Right ventricle myocardium superior (tissue), 1 donor: Measurements from ENCODE around the gene PAPOLB. TPM values are rescaled to one million over a fixed set of nuclear protein-coding genes. Genes with fewer than 3 reads are reported as not detected.

Experiments used
- ATAC-seq: fragments of 200-7000 bp; cut with Tn5 transposase; one replicate; pipeline ENCODE4 v1.9.1; 2020; ENCODE audit warnings: mild to moderate bottlenecking; ENCODE audit not compliant: poor library complexity
- DNase-seq: peaks from one replicate; pipeline ENCODE4 v3.0.0-alpha.2; 2020
- intact Hi-C: fragments of 100-400 bp; cut with DNase I; formaldehyde crosslinking; loops from one replicate; pipeline ENCODE4 v1.11.2; 2022
- total RNA-seq: library from RNA; stranded (reverse); fragmentation: NEBNext Ultra II Directional; extraction: Animal tissue kit (Norgen Biotek cat#: 25700); gene quantifications from one replicate; pipeline ENCODE4 v1.2.1, GENCODE V29; 2021
- donor health status: DM: no; HTN: yes; CAD: no; lungs with severe emphysema.

PAPOLB gene
- total RNA-seq, 1 donor from 2014 or later: 0.05 TPM

GRCh38 chr7:4833691-4834600 lies 27.9 kb downstream of the PAPOLB start:
- ATAC-seq: no peak
- intact Hi-C loops: loop anchor here (10.0 kb wide), 1 partner anchor 881 kb away; no protein-coding TSS in a partner anchor
- peak; percentile 30 for DNase-seq

- ATAC-seq (no peak), DNase-seq (peak; percentile 33)
- intact Hi-C loops: loop anchor here (10.0 kb wide), 1 partner anchor 882 kb away; no protein-coding TSS in a partner anchor
Observed at GRCh38 chr7:4833176-4833575, 28.7 kb downstream of the PAPOLB start.

GRCh38 chr7:4832711-4833110 lies 29.1 kb downstream of the PAPOLB start:
- DNase-seq (peak; percentile 17), ATAC-seq (no peak)
- intact Hi-C loops: loop anchor here (10.0 kb wide), 1 partner anchor 882 kb away; no protein-coding TSS in a partner anchor

- DNase-seq: peak; percentile 27
Observed at GRCh38 chr7:4831723-4832495, 29.9 kb downstream of the PAPOLB start.

GRCh38 chr7:4830176-4830575 lies 31.7 kb downstream of the PAPOLB start:
- intact Hi-C loops: loop anchor here (10.0 kb wide), 1 partner anchor 885 kb away; no protein-coding TSS in a partner anchor
- ATAC-seq: peak; percentile 84
- peak; percentile 77 for DNase-seq

More at GRCh38 chr7:4831723-4832495, 29.9 kb downstream of the PAPOLB start:
- ATAC-seq: no peak
- intact Hi-C loops: loop anchor here (10.0 kb wide), 1 partner anchor 883 kb away; no protein-coding TSS in a partner anchor

GRCh38 chr7:4828720-4829383 lies 33.0 kb downstream of the PAPOLB start:
- intact Hi-C loops: no loop called here
- ATAC-seq: peak; percentile 26
- DNase-seq: peak; percentile 40

GRCh38 chr7:4825081-4825480 lies 36.7 kb downstream of the PAPOLB start:
- intact Hi-C loops: no loop called here
- DNase-seq (peak; percentile 31), ATAC-seq (no peak)

GRCh38 chr7:4824120-4824775 lies 37.6 kb downstream of the PAPOLB start:
- DNase-seq (no peak), ATAC-seq (no peak)
- intact Hi-C loops: no loop called here

GRCh38 chr7:4823441-4824119 lies 38.2 kb downstream of the PAPOLB start:
- no peak for DNase-seq
- intact Hi-C loops: no loop called here
- no peak for ATAC-seq

- intact Hi-C loops: no loop called here
- no peak for ATAC-seq
- no peak for DNase-seq
Observed at GRCh38 chr7:4822677-4823076, 39.2 kb downstream of the PAPOLB start.

- no peak for ATAC-seq
- intact Hi-C loops: no loop called here
- DNase-seq: no peak
Observed at GRCh38 chr7:4820967-4821471, 40.8 kb downstream of the PAPOLB start.

- intact Hi-C loops: no loop called here
- DNase-seq (no peak), ATAC-seq (peak; percentile 50)
Observed at GRCh38 chr7:4820405-4820966, 41.3 kb downstream of the PAPOLB start.

GRCh38 chr7:4819560-4820404 lies 42.0 kb downstream of the PAPOLB start:
- DNase-seq: peak; percentile 65
- peak; percentile 63 for ATAC-seq
- intact Hi-C loops: no loop called here

GRCh38 chr7:4818000-4818794 lies 43.6 kb downstream of the PAPOLB start:
- no peak for ATAC-seq
- intact Hi-C loops: no loop called here
- DNase-seq: no peak

- DNase-seq (no peak), ATAC-seq (no peak)
- intact Hi-C loops: no loop called here
Observed at GRCh38 chr7:4817178-4817901, 44.5 kb downstream of the PAPOLB start.
